Stimulated activated CD4-positive, alpha-beta T cell treated with anti-CD3 and anti-CD28 coated beads, Interleukin-12 subunit alpha, Interleukin-12 subunit beta, amount 100 ng/mL, for 24 hours (primary cell): Measurements from ENCODE around the gene SLC6A19.
"Not testable (repeated sequence)": the region's sequence is repeated elsewhere in the genome, so short reads cannot be mapped to it uniquely, and the experiment has no call there.

Source experiments
- DNase-seq, 2 experiments: peaks; one replicate each; pipeline ENCODE4 v3.0.0-alpha.2; 2020; ENCODE audit warnings: low read depth in 2 of 2

The SLC6A19 gene

GRCh38 chr5:1201327-1202025 lies at the start of gene SLC6A19:
Gene SLC6A19 (plus strand): TSS chr5:1201595. CDS start chr5:1201651, 56 bp downstream.
- DNase-seq = no peak

DNA sequence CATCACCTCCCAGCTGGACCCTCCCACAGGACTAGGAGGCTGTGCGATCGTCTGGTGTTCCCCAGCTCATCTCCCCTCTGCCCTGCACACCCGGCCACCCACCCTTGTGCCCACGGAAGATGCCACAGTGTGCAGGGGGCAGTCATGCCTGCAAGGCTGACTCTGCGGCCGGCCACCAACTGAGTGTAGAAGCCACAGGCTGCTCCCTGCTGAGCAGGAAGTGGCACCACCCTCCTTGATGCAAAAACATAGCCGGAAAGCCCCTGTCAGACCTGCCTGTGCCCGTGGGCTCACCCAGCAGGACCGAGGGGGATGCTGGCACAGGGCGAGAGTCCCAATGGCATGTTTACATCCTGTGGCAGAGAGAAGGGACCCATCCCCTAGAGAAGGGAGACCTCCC lies 49.2 kb upstream of the SLC6A19 start:
- no peak for DNase-seq

DNA sequence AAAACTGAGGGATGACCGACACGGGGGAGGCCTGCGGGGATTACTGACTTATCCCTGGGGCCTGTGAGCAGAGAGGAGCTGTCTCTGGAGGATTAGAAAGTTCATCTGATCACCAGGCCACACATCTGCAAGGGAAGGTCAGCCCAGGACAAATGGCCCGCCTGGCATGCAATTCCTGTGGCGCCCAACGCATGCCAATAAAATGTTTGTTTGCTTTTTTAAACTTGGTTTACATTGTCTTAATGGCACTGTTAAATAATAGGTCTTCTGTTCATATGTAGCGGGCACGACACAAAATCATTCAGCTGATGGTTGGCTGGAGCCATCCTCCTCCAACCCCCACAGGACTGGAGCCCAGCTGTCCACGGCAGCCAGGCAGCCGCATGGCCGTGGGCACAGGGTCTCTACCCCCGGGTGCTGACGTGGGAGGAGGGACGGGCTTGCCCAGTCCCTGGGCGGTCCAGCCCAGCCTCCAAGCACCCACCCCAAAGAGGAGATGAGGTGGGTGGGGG lies 48.6 kb upstream of the SLC6A19 start:
- no peak for DNase-seq

GRCh38 chr5:1153428-1153827 lies 48.0 kb upstream of the SLC6A19 start:
- DNase-seq = no peak

DNA sequence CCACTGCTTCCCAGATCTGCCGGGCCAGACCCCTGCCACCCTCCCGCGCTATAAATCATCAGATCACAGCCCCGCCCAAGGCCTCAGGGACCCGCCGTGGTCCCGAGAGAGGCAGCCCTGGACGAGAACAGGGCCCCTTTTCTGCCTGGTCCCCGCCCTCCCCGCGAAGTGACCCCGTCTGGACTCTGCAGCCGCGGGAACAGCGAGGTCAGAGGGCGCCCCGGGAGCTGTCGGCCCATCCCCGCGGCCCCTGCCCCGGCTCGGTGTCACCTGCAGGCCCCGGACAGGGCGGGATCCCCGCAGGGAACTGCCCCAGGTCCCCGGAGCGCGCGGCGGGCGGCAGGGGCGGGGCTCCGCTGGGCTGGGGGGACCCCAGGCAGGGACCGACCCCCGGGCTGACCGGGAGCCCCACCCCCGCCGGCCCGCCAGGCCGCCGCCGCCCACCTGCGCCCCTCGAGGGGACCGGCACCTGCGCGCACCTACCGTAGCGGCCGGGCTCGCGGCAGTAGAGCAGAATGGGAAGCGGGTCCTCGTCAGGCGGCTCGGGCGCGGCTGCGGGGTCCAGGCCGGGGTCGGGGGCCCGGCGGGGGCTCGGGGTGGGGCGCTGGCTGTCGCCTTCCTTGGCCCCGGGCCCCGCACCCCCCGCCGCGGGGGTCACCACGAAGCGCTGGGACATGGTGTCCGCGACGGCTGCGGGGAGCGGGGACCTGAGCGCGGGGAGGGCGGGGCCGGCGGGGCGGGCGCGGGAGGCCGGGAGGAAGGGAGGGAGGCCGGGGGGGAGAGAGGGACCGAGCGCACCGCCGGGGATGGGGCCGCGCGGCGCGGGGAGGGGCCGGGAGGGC lies 46.0 kb upstream of the SLC6A19 start:
- DNase-seq = no peak

- no peak for DNase-seq
Observed at GRCh38 chr5:1156033-1156753, 45.2 kb upstream of the SLC6A19 start.

- DNase-seq = no peak
Observed at GRCh38 chr5:1156754-1157460, 44.5 kb upstream of the SLC6A19 start.

- not testable (repeated sequence) for DNase-seq
Observed at GRCh38 chr5:1157461-1157986, 43.9 kb upstream of the SLC6A19 start.

DNA sequence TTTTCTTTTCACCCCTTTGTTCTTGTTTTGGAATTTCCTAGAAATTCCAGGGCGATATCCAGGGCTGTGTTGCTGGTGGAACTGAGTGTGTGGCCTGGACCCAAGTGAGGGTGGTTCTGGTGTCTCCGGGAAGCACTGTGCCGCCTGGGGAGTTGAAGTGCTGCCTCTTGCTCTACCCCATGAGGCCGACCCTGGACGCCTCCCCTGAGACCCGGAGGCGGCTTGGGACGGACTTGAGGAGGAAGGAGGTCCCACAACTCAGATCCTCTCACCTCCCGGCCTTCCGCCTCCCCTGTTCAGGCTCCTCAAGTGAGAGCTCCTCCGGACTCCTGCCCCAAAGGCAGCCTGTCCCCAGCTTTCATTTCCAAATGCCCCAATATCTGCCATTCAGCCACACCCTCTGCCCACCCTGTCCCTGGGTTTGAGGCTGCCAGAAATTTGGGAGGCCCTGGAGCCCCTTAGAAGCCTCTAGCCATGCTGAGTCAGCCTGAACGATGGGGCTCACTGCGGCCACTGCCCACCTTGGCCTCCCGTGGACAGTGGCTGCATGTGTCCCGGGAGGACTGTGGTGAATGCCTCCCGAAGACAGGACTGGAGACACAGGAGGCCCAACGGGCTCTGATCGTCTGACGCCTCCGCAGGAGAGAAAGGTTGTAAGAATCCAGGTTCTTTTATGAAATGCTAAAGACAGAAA lies 42.6 kb upstream of the SLC6A19 start:
- DNase-seq = no peak

- no peak for DNase-seq
Observed at GRCh38 chr5:1159341-1159675, 42.1 kb upstream of the SLC6A19 start.

- DNase-seq = no peak
Observed at GRCh38 chr5:1159774-1160406, 41.5 kb upstream of the SLC6A19 start.

- DNase-seq = no peak
Observed at GRCh38 chr5:1161108-1161832, 40.1 kb upstream of the SLC6A19 start.

GRCh38 chr5:1161833-1162229 lies 39.6 kb upstream of the SLC6A19 start:
- DNase-seq = no peak

DNA sequence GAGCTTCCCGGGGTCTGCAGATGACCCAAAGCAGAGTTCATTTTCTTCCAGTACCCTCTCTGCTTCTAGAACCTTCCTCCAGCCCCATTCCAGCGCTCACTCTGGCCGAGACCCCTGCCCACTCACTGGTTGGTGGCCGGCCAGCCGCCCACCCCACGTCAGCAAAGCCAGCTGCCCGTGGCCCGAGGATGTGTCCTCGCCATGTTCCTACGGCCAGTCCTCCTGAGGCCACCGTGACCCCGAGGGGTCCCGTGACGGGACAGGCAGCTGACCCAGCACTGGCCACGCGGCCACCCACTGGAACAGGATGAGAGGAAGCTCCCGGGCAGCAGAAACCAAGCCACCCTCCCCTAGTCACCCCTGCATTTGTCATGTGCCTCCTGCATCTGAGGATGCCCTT lies 39.1 kb upstream of the SLC6A19 start:
- DNase-seq = no peak

DNA sequence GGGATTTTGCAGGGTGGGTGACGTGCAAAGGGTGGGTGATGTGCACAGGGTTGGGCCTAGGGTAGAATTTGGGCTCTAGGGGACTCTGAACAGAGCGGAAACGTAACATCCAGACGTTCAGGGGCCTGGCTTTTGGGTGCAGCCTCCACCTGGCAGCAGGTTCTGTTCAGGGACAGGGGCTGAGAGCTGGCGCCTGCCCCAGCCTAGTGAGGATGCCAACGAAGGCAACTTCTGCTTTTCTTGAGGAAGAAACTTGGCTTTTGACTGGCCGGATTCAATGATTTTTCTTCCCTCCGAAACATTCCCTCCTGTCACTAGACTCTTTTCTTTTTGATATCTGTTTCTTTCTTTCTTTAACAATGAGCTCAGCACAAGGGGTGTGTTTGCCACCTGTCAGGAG lies 38.6 kb upstream of the SLC6A19 start:
- no peak for DNase-seq

DNA sequence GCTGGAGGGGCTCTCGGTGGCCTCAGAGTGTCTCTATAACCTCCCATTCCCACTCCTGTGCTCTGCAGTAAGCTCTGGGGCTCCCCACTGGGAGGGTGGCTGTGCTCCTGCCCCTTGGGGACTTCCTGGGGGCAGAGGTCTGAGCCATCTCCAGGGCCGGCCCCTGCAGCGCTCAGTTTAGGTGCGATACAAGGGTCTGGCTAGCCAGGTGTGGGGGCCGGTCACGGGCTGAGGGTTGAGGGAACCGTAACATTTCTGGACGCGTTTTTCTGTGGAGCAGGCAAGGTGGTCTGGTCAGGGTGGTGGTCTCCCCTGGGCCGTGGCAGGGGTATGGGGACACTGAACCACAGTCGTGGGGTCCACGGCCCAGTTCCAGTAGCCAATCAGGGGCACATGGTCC lies 38.0 kb upstream of the SLC6A19 start:
- DNase-seq = no peak

- DNase-seq = no peak
Observed at GRCh38 chr5:1163879-1164278, 37.5 kb upstream of the SLC6A19 start.

DNA sequence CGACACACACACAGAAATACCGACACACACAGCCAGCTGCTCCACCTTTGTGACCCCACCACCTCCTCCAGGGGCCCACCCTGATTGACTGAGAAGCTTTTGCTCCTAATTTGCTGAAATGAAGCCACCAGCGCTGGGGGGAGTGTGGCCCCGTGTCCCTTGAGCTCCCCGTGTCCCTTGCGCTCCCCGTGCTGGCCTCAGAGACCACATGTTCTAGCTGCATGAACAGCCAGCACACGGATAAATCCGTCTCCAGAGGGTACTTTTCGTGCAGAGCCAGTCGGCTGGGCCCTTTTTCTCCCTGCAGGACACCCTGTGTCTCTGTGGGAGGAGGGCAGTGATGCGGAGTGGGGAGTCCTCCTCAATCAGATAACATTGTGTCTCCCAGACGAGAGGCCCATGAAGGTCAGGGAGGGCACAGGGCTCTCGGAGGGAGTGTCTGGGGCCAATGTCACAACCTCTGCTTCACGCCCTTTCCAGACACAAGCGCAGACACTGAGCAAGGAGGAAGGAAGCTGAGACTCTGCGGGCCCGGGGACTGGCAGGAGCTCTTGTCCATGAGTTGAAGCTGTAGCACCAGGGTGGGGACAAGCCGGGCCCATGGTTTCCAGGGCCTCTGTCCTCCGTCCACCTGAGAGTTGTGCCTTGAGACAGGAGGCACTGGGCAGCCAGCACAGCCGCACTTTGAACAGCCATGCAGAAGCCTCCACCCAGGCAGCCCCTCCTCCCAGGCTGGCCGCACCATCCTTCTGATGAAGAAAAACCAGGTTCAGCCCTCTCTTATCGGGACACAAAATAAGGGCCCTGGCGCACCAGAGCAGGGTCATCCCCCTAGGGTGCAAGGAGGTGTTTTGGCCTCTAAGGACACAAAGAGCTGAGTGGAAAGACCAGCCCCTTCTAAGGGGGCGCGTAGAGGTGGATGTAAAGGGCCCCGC lies 36.4 kb upstream of the SLC6A19 start:
- DNase-seq = no peak

- no peak for DNase-seq
Observed at GRCh38 chr5:1165864-1166263, 35.5 kb upstream of the SLC6A19 start.
